Stomach (tissue), 9 donors: ENCODE results near the gene MED8. TPM values are rescaled to one million over a fixed set of nuclear protein-coding genes. Genes with fewer than 3 reads are reported as not detected.

Source experiments
- DNase-seq, 2 donors: peaks; one replicate each; pipeline versions ENCODE4 v3.0.0 to v3.0.0-alpha.2; 2013 to 2019
- H3K27ac ChIP-seq, 5 donors: fragments of 200-600 bp in 4 of 5; sonication (generic) in 4 of 5; one replicate each; pipeline ENCODE4 v1.5.1; 2013 to 2019; ENCODE audit warnings: mild to moderate bottlenecking in 1 of 5, moderate library complexity in 1 of 5
- H3K27me3 ChIP-seq, 3 donors: fragments of 200-600 bp; sonication (generic); one replicate each; pipeline ENCODE4 v1.5.1; 2017 to 2019; ENCODE audit warnings: mixed run types in 1 of 3
- H3K36me3 ChIP-seq, 4 donors: fragments of 200-600 bp; sonication (generic); 1 replicate in 3 of 4; 2 replicates in 1 of 4; pipeline ENCODE4 v1.5.1; 2016 to 2019
- H3K4me1 ChIP-seq, 4 donors: fragments of 200-600 bp; sonication (generic); one replicate each; pipeline ENCODE4 v1.5.1; 2016 to 2019
- H3K4me3 ChIP-seq, 4 donors: fragments of 200-600 bp; sonication (generic) in 3 of 4; one replicate each; pipeline ENCODE4 v1.5.1; 2016 to 2019; ENCODE audit warnings: mild to moderate bottlenecking in 1 of 4
- H3K9me3 ChIP-seq, 4 donors: fragments of 200-600 bp; sonication (generic); one replicate each; pipeline ENCODE4 v1.5.1; 2016 to 2019
- CTCF ChIP-seq, 7 experiments: fragments of 450-650 bp in 4 of 7; fragments of 200-600 bp in 3 of 7; sonication (generic) in 3 of 7; IDR thresholded peaks; one replicate each; pipeline ENCODE4 v1.5.1; 2016 to 2019; ENCODE audit warnings: antibody characterized with exemption in 7 of 7, control low read depth in 2 of 7, mild to moderate bottlenecking in 1 of 7
- EP300 ChIP-seq: sonication (generic); formaldehyde crosslinking; IDR thresholded peaks from one replicate; pipeline ENCODE4 v1.6.1; 2017; ENCODE audit warnings: antibody characterized with exemption
- POLR2A ChIP-seq, 4 donors: fragments of 450-650 bp; IDR thresholded peaks; one replicate each; pipeline ENCODE4 v1.6.1; 2016; ENCODE audit warnings: antibody characterized with exemption in 4 of 4, control low read depth in 2 of 4, mild to moderate bottlenecking in 1 of 4, moderate library complexity in 1 of 4
- POLR2AphosphoS5 ChIP-seq, 3 donors: sonication (generic); formaldehyde crosslinking; IDR thresholded peaks; one replicate each; pipeline ENCODE4 v1.6.1; 2016; ENCODE audit warnings: antibody characterized with exemption in 3 of 3
- WGBS, 5 donors: extraction: QIAGEN DNeasy Blood & Tissue Kit in 3 of 5; methylation state at CpG; one replicate each; pipeline versions ENCODE4 v1.1.5 to v1.1.7; 2013 to 2018; 5-methylcytosine and 5-hydroxymethylcytosine counted together
- intact Hi-C: fragments of 100-400 bp; cut with DNase I; formaldehyde crosslinking; loops from one replicate; pipeline ENCODE4 v1.15.1; 2023; ENCODE audit warnings: low total_unique reads
- polyA plus RNA-seq, 3 donors: library from polyadenylated mRNA; stranded (reverse); fragments of 200-250 nt; gene quantifications; one replicate each; pipeline ENCODE4 v1.2.3, GENCODE V29; 2013
- total RNA-seq, 5 donors: library from RNA; depleted of rRNA; stranded (reverse); fragments of >200 nt; gene quantifications; one replicate each; pipeline versions ENCODE4 v1.1.0 to v1.2.3, GENCODE V29; 2014 to 2016
- donor health status: healthy with polysubstance abuse.
- donor health status: Bipolar disorder and iron deficiency.
- donor health status: healthy.

MED8 gene
- total and polyA plus RNA-seq, 8 donors, result 5.8 to 52.2 (median 30.1) TPM

- DNase-seq, result no peak
- TF ChIP-seq CTCF (IDR thresholded peaks at IDR 0.05), result no peak
- TF ChIP-seq EP300, result no peak
- no peak for TF ChIP-seq POLR2AphosphoS5 (IDR thresholded peaks at IDR 0.05)
- TF ChIP-seq POLR2A (IDR thresholded peaks at IDR 0.05), result no peak
- peaks cover 5 to 16% (median 10%) of the 10 kb centered on the region in 4 donors for H3K4me1 ChIP-seq
- intact Hi-C loops, result no loop called here
- H3K9me3 ChIP-seq, result no peaks in the 10 kb centered on the region
- no peak overlapping the region for H3K4me3 ChIP-seq
- peak overlapping the region in 1 of 5 donors; percentile 73 for H3K27ac ChIP-seq
- 84 to 95% (median 92%) methylated on average over 7 of the region's 7 CpGs for WGBS, 5 donors
- no peaks in the 10 kb centered on the region for H3K27me3 ChIP-seq
- peaks cover 56 to 100% (median 92%) of the 10 kb centered on the region in 4 donors for H3K36me3 ChIP-seq
Measured at GRCh38 chr1:43434256-43434655, 44.7 kb upstream of the MED8 start.

- H3K27ac ChIP-seq, result no peak overlapping the region
- WGBS, 5 donors, result 88 to 95% (median 93%) methylated on average over 4 to 5 of the region's 5 CpGs
- no peaks in the 10 kb centered on the region for H3K9me3 ChIP-seq
- H3K4me3 ChIP-seq, result no peak overlapping the region
- H3K36me3 ChIP-seq, result peaks cover 64 to 100% (median 92%) of the 10 kb centered on the region in 4 donors
- H3K4me1 ChIP-seq, result peaks cover 5 to 16% (median 10%) of the 10 kb centered on the region in 4 donors
- DNase-seq, result no peak
- no peaks in the 10 kb centered on the region for H3K27me3 ChIP-seq
- intact Hi-C loops, result no loop called here
- TF ChIP-seq CTCF (IDR thresholded peaks at IDR 0.05) (no peak), EP300 (no peak), POLR2AphosphoS5 (IDR thresholded peaks at IDR 0.05) (no peak), POLR2A (IDR thresholded peaks at IDR 0.05) (no peak)
Measured at GRCh38 chr1:43432907-43433306, 43.3 kb upstream of the MED8 start.

- intact Hi-C loops, result no loop called here
- Histone ChIP-seq H3K27ac (no peak overlapping the region), H3K4me1 (peaks cover 5 to 16% (median 11%) of the 10 kb centered on the region in 4 donors), H3K4me3 (no peak overlapping the region), H3K27me3 (no peaks in the 10 kb centered on the region), H3K9me3 (no peaks in the 10 kb centered on the region), H3K36me3 (peaks cover 70 to 100% (median 92%) of the 10 kb centered on the region in 4 donors)
- WGBS, 5 donors, result 93 to 98% (median 95%) methylated on average over 6 to 9 of the region's 9 CpGs
- no peak for TF ChIP-seq POLR2AphosphoS5 (IDR thresholded peaks at IDR 0.05)
- TF ChIP-seq POLR2A (IDR thresholded peaks at IDR 0.05), result no peak
- TF ChIP-seq CTCF (IDR thresholded peaks at IDR 0.05), result no peak
- no peak for TF ChIP-seq EP300
- DNase-seq, result no peak
Measured at GRCh38 chr1:43432171-43432860, 42.7 kb upstream of the MED8 start.

DNA sequence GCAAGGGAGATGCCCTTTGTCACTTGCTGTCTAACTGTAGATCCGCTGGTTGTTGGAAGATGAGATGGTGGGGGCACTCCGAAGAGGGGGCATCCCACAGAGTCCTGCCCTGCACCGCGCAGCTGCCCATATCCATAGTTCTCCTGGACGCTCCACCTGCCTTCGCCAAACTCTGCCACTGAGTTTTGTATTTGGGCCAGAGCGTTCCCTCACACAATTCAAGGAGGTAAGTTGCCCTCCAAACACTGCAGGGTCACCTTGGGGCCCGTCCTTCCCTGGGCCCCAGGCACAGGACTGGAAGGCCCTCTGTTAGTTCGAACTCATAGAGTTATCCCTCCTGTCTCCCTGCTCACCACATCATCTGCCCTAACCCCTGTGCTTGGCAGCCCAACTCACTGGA lies 42.1 kb upstream of the MED8 start:
- Histone ChIP-seq H3K27me3 (no peaks in the 10 kb centered on the region), H3K9me3 (no peaks in the 10 kb centered on the region), H3K4me1 (peaks cover 5 to 17% (median 10%) of the 10 kb centered on the region in 4 donors), H3K36me3 (peaks cover 77 to 100% (median 94%) of the 10 kb centered on the region in 4 donors), H3K4me3 (no peak overlapping the region), H3K27ac (no peak overlapping the region)
- TF ChIP-seq CTCF (IDR thresholded peaks at IDR 0.05) (no peak), POLR2AphosphoS5 (IDR thresholded peaks at IDR 0.05) (no peak), EP300 (no peak), POLR2A (IDR thresholded peaks at IDR 0.05) (no peak)
- 92 to 97% (median 94%) methylated on average over 9 of the region's 9 CpGs for WGBS, 5 donors
- DNase-seq, result no peak
- intact Hi-C loops, result no loop called here
